ENCODE results near the gene LIFR. TPM values are rescaled to one million over a fixed set of nuclear protein-coding genes. Genes with fewer than 3 reads are reported as not detected.

Gene LIFR
- total and polyA plus RNA-seq, 12 donors = 6.0 to 58.8 (median 41.8) TPM

GRCh38 chr5:38433160-38433861 lies 123.1 kb downstream of the LIFR start:
- Histone ChIP-seq H3K9me3 (no peaks in the 10 kb centered on the region), H3K4me3 (no peak overlapping the region), H3K4me1 (peaks cover 6 to 35% (median 18%) of the 10 kb centered on the region in 9 donors), H3K36me3 (peaks cover 0 to 6% (median 0%) of the 10 kb centered on the region in 9 donors), H3K27me3 (peaks cover 0 to 65% (median 0%) of the 10 kb centered on the region in 7 donors), H3K27ac (peak overlapping the region in 6 of 10 donors; percentile 14 to 69 (median 36))
- intact Hi-C loops (cut with DNase I) = loop anchor here in 1 of 10 donors (10.0 kb wide), 1 partner anchor 491 kb away; no protein-coding TSS in a partner anchor
- TF ChIP-seq, protein P1, sequence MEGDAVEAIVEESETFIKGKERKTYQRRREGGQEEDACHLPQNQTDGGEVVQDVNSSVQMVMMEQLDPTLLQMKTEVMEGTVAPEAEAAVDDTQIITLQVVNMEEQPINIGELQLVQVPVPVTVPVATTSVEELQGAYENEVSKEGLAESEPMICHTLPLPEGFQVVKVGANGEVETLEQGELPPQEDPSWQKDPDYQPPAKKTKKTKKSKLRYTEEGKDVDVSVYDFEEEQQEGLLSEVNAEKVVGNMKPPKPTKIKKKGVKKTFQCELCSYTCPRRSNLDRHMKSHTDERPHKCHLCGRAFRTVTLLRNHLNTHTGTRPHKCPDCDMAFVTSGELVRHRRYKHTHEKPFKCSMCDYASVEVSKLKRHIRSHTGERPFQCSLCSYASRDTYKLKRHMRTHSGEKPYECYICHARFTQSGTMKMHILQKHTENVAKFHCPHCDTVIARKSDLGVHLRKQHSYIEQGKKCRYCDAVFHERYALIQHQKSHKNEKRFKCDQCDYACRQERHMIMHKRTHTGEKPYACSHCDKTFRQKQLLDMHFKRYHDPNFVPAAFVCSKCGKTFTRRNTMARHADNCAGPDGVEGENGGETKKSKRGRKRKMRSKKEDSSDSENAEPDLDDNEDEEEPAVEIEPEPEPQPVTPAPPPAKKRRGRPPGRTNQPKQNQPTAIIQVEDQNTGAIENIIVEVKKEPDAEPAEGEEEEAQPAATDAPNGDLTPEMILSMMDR (IDR thresholded peaks at IDR 0.05) = peak in 1 of 9 donors; percentile 19
- DNase-seq (peak; percentile 59 to 76), ATAC-seq (peak; percentile 84 to 91 (median 88))
- WGBS, 2 donors = 6 to 9% methylated on average over 6 of the region's 6 CpGs

GRCh38 chr5:38431242-38431853 lies 125.1 kb downstream of the LIFR start:
- no peaks in the 10 kb centered on the region for H3K9me3 ChIP-seq
- H3K27me3 ChIP-seq = peaks cover 0 to 59% (median 0%) of the 10 kb centered on the region in 7 donors
- no peaks in the 10 kb centered on the region for H3K36me3 ChIP-seq
- DNase-seq (no peak), ATAC-seq (no peak)
- WGBS, 2 donors = 95 to 96% methylated on average over 1 of the region's 1 CpG
- H3K4me1 ChIP-seq = peaks cover 6 to 28% (median 18%) of the 10 kb centered on the region in 9 donors
- intact Hi-C loops (cut with DNase I) = loop anchor here in 1 of 10 donors (10.0 kb wide), 1 partner anchor 493 kb away; no protein-coding TSS in a partner anchor
- TF ChIP-seq, protein P1 (IDR thresholded peaks at IDR 0.05) = no peak
- H3K27ac ChIP-seq = no peak overlapping the region
- H3K4me3 ChIP-seq = no peak overlapping the region

GRCh38 chr5:38426986-38427950 lies 129.2 kb downstream of the LIFR start:
- H3K9me3 ChIP-seq = no peaks in the 10 kb centered on the region
- peaks cover 0 to 4% (median 0%) of the 10 kb centered on the region in 9 donors for H3K4me1 ChIP-seq
- intact Hi-C loops (cut with DNase I) = loop anchor here in 1 of 10 donors (10.0 kb wide), 1 partner anchor 498 kb away; no protein-coding TSS in a partner anchor
- no peak for ATAC-seq
- no peaks in the 10 kb centered on the region for H3K36me3 ChIP-seq
- TF ChIP-seq, protein P1 (IDR thresholded peaks at IDR 0.05) = no peak
- no peak for DNase-seq
- H3K27me3 ChIP-seq = peaks cover 0 to 38% (median 0%) of the 10 kb centered on the region in 7 donors
- H3K27ac ChIP-seq = no peak overlapping the region
- no peak overlapping the region for H3K4me3 ChIP-seq
- WGBS, 2 donors = 81 to 85% methylated on average over 9 of the region's 9 CpGs
